HG03103 (cell line): ENCODE data around the gene GAK.
A peak's percentile ranks its signal among the peaks of the same experiment; 100 is the strongest.
"Not testable (repeated sequence)": the region's sequence is repeated elsewhere in the genome, so short reads cannot be mapped to it uniquely, and the experiment has no call there.

ENCODE experiments used
- ATAC-seq: cut with Tn5 transposase; IDR thresholded peaks from one replicate; pipeline ENCODE4 v1.9.1; 2021; ENCODE audit warnings: low read depth; ENCODE audit not compliant: unreplicated experiment

GAK gene

GRCh38 chr4:931960-932712 lies at the start of gene GAK, which contains the start of gene TMEM175:
Gene GAK (minus strand): TSS chr4:932316. CDS start chr4:932187, 129 bp downstream.
Gene TMEM175 (plus strand): TSS chr4:932460. CDS start chr4:947740, 15,280 bp downstream.
- ATAC-seq, result peak; percentile 87

GRCh38 chr4:978957-979701 lies 47.0 kb upstream of the GAK start:
- no peak for ATAC-seq

GRCh38 chr4:976016-976415 lies 43.9 kb upstream of the GAK start:
- not testable (repeated sequence) for ATAC-seq

GRCh38 chr4:974668-975067 lies 42.6 kb upstream of the GAK start:
- no peak for ATAC-seq

- ATAC-seq, result peak; percentile 57
Measured at GRCh38 chr4:973431-974397, 41.6 kb upstream of the GAK start, which contains the start of gene DGKQ. Gene DGKQ (minus strand): TSS chr4:973569. CDS start chr4:973482, 87 bp downstream.

- ATAC-seq, result peak; percentile 33
Measured at GRCh38 chr4:972651-973424, 40.7 kb upstream of the GAK start.

GRCh38 chr4:971666-972500 lies 39.8 kb upstream of the GAK start:
- ATAC-seq, result no peak

- no peak for ATAC-seq
Measured at GRCh38 chr4:970854-971520, 38.9 kb upstream of the GAK start.

- ATAC-seq, result no peak
Measured at GRCh38 chr4:970046-970745, 38.1 kb upstream of the GAK start.

GRCh38 chr4:968621-969394 lies 36.7 kb upstream of the GAK start:
- no peak for ATAC-seq

GRCh38 chr4:968221-968620 lies 36.1 kb upstream of the GAK start:
- no peak for ATAC-seq

- no peak for ATAC-seq
Measured at GRCh38 chr4:967113-968104, 35.3 kb upstream of the GAK start.

GRCh38 chr4:966266-967112 lies 34.4 kb upstream of the GAK start:
- ATAC-seq, result no peak

GRCh38 chr4:965766-966134 lies 33.6 kb upstream of the GAK start:
- ATAC-seq, result no peak
